Fibroblast of mammary gland (primary cell): ENCODE measurements around the gene POU6F2.
"Not testable (repeated sequence)": the region's sequence is repeated elsewhere in the genome, so short reads cannot be mapped to it uniquely, and the experiment has no call there.

Source experiments
- DNase-seq: peaks from one replicate; pipeline ENCODE4 v3.0.0-alpha.2; 2010; ENCODE audit warnings: low read depth
- H3K4me3 ChIP-seq: 2 replicates; pipeline ENCODE4 v1.5.1; 2011; ENCODE audit warnings: low read depth, mild to moderate bottlenecking, low read length, moderate library complexity; ENCODE audit not compliant: control insufficient read depth
- CTCF ChIP-seq: conservative IDR thresholded peaks from 2 replicates; pipeline ENCODE4 v1.5.1; 2011; ENCODE audit warnings: low read depth, low read length, inconsistent platforms; ENCODE audit not compliant: control insufficient read depth, insufficient read depth

The POU6F2 gene

GRCh38 chr7:39313974-39314373 lies 336.3 kb downstream of the POU6F2 start:
- TF ChIP-seq CTCF: no peak
- DNase-seq: no peak
- H3K4me3 ChIP-seq: no peak overlapping the region

- no peak for DNase-seq
- no peak overlapping the region for H3K4me3 ChIP-seq
- TF ChIP-seq CTCF: no peak
These were observed 339.4 kb downstream of the POU6F2 start for GRCh38 chr7:39317107-39317506.

GRCh38 chr7:39317896-39318295 lies 340.2 kb downstream of the POU6F2 start:
- no peak overlapping the region for H3K4me3 ChIP-seq
- DNase-seq: no peak
- TF ChIP-seq CTCF: no peak

GRCh38 chr7:39321245-39321644 lies 343.5 kb downstream of the POU6F2 start:
- no peak for DNase-seq
- H3K4me3 ChIP-seq: no peak overlapping the region
- no peak for TF ChIP-seq CTCF

- no peak for DNase-seq
- TF ChIP-seq CTCF: no peak
- no peak overlapping the region for H3K4me3 ChIP-seq
These were observed 344.3 kb downstream of the POU6F2 start for GRCh38 chr7:39321909-39322498.

GRCh38 chr7:39324139-39324760 lies 346.5 kb downstream of the POU6F2 start:
- H3K4me3 ChIP-seq: no peak overlapping the region
- DNase-seq: no peak
- no peak for TF ChIP-seq CTCF

GRCh38 chr7:39331607-39332006 lies 353.9 kb downstream of the POU6F2 start:
- peak; percentile 7 for DNase-seq
- not testable (repeated sequence) for H3K4me3 ChIP-seq
